Fibroblast of skin of scalp (primary cell): ENCODE measurements around the gene TOP2A. TPM values are rescaled to one million over a fixed set of nuclear protein-coding genes. Genes with fewer than 3 reads are reported as not detected.

ENCODE experiments used
- DNase-seq: peaks from one replicate; pipeline ENCODE4 v3.0.0-alpha.2; 2013
- polyA plus RNA-seq, 2 experiments: library from polyadenylated mRNA; unstranded; fragments of 120-200 nt; gene quantifications; one replicate each; pipeline ENCODE4 v1.2.1, GENCODE V29; 2013; ENCODE audit not compliant: insufficient read length in 2 of 2

Gene TOP2A, protein sequence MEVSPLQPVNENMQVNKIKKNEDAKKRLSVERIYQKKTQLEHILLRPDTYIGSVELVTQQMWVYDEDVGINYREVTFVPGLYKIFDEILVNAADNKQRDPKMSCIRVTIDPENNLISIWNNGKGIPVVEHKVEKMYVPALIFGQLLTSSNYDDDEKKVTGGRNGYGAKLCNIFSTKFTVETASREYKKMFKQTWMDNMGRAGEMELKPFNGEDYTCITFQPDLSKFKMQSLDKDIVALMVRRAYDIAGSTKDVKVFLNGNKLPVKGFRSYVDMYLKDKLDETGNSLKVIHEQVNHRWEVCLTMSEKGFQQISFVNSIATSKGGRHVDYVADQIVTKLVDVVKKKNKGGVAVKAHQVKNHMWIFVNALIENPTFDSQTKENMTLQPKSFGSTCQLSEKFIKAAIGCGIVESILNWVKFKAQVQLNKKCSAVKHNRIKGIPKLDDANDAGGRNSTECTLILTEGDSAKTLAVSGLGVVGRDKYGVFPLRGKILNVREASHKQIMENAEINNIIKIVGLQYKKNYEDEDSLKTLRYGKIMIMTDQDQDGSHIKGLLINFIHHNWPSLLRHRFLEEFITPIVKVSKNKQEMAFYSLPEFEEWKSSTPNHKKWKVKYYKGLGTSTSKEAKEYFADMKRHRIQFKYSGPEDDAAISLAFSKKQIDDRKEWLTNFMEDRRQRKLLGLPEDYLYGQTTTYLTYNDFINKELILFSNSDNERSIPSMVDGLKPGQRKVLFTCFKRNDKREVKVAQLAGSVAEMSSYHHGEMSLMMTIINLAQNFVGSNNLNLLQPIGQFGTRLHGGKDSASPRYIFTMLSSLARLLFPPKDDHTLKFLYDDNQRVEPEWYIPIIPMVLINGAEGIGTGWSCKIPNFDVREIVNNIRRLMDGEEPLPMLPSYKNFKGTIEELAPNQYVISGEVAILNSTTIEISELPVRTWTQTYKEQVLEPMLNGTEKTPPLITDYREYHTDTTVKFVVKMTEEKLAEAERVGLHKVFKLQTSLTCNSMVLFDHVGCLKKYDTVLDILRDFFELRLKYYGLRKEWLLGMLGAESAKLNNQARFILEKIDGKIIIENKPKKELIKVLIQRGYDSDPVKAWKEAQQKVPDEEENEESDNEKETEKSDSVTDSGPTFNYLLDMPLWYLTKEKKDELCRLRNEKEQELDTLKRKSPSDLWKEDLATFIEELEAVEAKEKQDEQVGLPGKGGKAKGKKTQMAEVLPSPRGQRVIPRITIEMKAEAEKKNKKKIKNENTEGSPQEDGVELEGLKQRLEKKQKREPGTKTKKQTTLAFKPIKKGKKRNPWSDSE (N-terminal part only)
- 90.3 TPM for polyA plus RNA-seq (2013, experiment 1 of 2; ENCODE audit: insufficient read length)
- polyA plus RNA-seq (2013, experiment 2 of 2; ENCODE audit: insufficient read length): 94.6 TPM

DNA sequence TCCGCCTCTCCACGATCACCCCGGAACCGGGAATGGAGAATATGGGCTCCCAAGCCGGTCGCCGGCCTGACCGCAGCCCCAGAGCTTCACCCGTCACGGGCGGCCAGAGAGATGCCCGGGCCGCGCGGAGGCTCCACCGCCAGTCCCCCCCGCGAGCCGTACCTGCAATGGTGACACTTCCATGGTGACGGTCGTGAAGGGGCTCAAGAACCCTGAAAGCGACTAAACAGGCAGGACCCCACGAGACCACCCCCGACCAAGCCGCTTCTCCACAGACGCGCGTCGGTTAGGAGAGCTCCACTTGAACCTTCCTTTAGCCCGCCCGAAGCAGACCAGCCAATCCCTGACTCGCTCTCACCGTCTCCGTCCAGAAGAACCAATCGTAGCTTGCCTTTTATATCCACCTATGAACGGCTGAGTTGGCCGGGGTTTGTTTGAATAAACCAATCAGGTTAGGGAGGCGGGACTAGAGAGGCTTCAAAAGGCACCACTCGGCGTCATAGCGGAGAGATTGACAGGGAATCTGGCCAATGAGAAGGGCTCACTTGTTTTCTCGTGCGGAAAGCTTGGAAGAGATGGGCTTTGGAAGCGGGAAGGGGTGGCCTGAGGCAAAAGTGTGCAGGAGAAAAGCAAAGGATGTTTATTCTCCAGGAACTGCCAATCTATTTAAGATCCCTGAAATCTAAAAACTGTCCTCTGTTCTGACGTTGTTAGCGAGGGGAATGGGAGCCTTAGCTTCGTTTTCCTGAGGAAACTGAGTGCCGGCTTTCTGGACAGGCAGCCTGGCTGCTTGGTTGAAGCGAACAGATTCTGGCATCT is at the start of gene TOP2A:
TSS of gene TOP2A (minus strand) at position 288 of the 819 bp plus-strand sequence. CDS start at position 183, 105 bp downstream.
- DNase-seq: peak; percentile 100

- DNase-seq: no peak
These were observed 49.7 kb upstream of the TOP2A start for GRCh38 chr17:40467281-40467867.

DNA sequence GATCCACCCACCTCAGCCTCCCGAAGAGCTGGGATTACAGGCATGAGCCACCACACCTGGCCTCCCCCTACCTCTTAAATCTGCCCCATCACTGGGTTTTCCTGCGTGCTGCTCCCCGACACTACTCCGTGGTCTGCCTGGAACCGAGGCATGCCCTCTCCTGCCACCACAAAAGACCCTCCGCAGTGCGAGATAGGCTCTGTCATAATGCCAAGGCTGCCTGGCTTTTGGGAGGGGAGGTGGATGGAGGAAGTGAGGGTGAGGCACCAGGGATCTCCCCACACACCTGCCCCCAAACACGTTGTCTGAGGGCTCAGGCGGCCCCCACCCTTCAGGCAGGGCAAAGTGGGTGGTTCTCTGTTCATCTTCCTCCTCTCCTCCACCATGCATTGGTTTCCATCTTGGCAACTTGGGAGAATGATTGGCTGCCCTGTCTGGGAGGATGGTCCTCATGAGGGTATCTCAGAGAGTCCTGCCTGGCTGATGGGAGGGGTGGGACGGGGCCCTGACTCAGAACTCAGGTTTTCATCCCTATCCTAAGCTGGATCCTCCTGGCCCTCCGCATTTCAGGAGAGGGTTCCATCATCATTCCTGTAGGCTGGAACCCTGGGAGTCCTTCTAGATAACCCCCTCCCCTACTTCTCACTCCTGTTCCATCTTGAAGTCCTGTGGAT is 48.7 kb upstream of the TOP2A start:
- no peak for DNase-seq

GRCh38 chr17:40464392-40464855 is 46.7 kb upstream of the TOP2A start:
- DNase-seq: no peak

DNA sequence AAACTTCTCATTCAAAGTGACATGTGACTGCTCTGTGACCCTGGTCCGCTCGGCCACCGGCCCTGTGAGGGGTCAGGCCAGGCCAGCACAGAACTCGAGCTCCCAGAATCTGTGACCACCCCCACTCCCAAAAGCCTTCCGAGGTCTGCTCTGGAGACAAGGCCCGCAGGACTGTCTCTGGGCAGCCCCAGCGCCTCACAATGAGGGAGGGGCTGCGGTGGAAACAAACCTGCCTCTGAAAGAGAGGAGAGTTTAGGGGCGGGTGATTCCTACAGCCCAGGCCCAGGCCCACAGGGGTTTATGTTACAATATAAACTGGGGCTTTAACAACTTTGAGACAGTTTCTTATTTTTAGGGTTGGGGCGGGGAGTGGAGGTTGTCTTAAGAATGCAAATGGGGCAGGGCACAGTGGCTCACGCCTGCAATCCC is 45.4 kb upstream of the TOP2A start:
- no peak for DNase-seq

DNA sequence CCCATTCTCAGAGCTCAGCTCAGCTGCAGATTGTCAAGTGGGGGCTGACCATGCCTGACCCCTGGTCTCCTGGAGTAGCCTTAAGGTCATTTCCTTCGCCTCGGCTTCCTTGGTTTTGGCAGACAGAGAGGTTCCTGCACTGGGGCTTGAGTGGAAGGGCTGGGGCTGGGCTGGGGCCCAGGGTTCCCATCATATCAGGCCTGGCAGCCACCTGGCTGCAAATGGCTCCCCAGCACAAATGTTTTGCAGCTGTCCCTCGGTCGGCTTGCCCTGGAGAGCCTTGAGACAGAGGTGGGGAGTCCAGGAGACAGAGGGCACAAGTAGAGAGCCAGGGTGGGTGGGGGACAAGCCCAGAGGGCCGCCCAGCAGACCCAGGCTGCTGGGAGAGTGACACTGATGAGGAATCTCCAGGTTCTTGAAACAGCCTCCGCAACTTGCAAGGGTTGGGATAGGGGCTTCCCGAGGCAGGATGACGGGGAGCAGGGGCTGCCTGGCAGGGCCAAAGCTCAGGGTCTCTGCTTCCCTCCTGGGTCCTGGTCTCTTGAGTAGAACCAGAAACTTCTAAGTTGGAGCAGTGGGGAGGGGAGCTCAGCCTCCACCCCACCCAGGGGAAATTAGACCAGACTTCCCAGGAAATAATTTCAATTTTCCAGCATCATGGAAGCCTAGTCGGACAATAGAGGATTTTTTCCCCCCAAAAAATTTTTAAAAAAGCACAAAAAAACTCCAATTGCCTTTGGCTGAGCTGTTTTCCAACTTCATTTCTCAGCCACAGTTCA is 44.8 kb upstream of the TOP2A start:
- DNase-seq: no peak

DNA sequence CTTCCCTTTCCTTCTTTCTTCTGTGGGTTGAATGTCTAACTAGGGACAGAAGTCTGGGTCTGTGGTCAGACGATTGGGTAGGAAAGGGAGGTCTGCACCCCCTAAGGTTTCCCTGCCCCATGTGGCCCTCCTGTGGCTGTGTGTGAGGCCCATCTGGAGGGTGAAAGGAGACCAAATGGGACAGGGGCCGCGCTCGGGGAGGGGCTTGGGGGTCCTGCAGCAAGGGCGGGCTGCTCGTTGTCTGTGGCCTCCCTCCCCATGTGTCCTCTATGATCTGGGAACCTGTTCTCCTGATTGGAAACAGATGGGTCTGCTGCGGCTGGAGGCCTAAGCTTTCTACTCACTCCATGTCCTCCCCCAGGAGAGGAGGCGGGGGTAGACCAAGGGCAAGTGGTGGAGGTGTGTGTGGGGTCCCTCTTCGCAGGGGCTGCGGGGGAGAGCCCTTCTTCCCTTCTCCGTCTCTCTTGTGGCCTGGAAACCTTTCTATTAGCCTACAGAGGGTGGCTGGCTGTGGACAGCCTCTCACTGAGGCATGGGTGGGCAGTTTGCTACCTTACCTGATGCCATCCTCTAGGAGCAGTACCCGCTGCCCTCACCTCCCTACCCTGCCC is 44.1 kb upstream of the TOP2A start:
- DNase-seq: peak; percentile 63

GRCh38 chr17:40460968-40461731 is 43.5 kb upstream of the TOP2A start:
- DNase-seq: peak; percentile 58

- no peak for DNase-seq
These were observed 42.9 kb upstream of the TOP2A start for GRCh38 chr17:40460604-40460967.

- DNase-seq: no peak
These were observed 42.2 kb upstream of the TOP2A start for GRCh38 chr17:40459636-40460603.

- no peak for DNase-seq
These were observed 41.3 kb upstream of the TOP2A start for GRCh38 chr17:40458851-40459482.

DNA sequence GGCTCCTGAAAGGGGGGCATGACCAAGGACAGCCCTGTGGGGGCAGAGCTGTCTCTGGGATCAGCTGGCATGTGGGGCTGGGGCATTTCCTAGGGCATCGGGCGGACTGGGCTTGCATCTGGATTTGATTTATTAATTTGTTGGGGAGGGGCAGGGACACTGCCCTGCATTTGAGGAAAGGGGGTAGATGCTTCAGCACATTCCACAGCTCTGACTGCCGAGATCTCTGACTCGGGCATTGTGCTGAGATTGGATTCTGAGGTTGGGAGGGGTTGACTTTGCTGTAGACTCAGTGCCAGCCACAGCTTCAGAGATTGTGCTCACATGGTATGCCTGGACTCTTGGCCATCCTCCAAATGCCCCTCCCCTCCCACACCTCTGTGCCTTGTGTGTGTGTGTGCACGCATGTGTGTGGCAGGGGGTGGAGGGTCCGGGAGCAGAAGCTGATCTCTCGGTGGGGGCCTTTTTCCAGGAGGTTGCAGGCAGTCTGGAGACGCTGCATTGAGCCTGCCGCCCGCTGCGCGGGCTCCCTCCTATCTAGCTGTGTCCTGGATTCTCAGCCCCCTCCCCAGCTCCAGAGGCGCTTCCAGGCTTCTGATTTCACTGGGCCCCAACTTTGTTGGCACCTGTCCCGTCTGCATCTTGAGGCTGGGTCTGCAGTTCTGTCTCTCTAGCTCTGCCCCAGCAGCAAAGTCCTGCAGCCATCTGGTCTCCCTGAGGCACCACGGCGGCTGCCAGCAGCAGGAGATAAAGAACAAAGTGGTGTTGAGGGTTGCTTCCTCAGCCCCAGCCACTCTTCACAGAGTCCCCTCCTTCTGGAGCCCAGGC is 40.5 kb upstream of the TOP2A start:
- peak; percentile 96 for DNase-seq

DNA sequence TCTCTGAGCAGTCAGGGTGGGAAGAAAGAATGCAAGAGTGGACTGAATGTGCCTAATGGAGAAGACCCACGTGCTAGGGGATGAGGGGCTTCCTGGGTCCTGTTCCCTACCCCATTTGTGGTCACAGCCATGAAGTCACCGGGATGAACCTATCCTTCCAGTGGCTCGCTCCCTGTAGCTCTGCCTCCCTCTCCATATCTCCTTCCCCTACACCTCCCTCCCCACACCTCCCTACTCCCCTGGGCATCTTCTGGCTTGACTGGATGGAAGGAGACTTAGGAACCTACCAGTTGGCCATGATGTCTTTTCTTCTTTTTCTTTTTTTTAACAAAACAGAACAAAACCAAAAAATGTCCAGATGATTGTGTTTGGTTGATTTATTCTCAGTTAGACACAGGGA is 39.7 kb upstream of the TOP2A start:
- no peak for DNase-seq

- DNase-seq: no peak
These were observed 38.8 kb upstream of the TOP2A start for GRCh38 chr17:40456396-40456951.

DNA sequence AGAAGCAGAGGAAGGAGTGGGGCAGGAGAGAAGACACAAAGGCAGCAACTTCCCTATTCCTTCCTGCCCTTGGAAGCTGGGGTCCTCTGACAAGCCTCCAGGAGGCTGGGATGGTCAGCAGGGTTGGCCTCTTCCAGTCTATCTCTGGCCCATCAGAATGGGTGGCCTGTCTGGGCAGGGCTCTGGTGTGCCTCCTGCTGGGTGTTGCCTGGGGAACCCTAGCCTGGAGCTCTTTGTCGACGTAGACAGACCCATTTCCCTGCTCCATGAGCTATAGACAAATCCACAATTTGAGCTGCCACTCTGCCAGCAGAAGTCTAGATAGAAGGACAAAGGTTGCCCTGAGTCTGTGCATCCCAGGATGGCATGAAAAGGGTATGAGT is 36.9 kb upstream of the TOP2A start:
- DNase-seq: no peak
